Rectal smooth muscle tissue (tissue), 1 donor: ENCODE results near the gene EXOC3L2.

Experiments used
- H3K27ac ChIP-seq: one replicate; pipeline ENCODE4 v1.7.0; 2013; ENCODE audit warnings: low read depth, low read length, inconsistent platforms
- H3K27me3 ChIP-seq: one replicate; pipeline ENCODE4 v1.7.0; 2013; ENCODE audit warnings: low read length; ENCODE audit not compliant: control insufficient read depth, insufficient read depth
- H3K36me3 ChIP-seq: one replicate; pipeline ENCODE4 v1.7.0; 2013; ENCODE audit warnings: low read length; ENCODE audit not compliant: control insufficient read depth, insufficient read depth
- H3K4me1 ChIP-seq: one replicate; pipeline ENCODE4 v1.7.0; 2013; ENCODE audit warnings: low read length; ENCODE audit not compliant: control insufficient read depth, insufficient read depth
- H3K4me3 ChIP-seq: one replicate; pipeline ENCODE4 v1.7.0; 2013; ENCODE audit warnings: low read length
- H3K9ac ChIP-seq: one replicate; pipeline ENCODE4 v1.7.0; 2013; ENCODE audit warnings: low read length

The EXOC3L2 gene

GRCh38 chr19:45251452-45252354 is 6.5 kb upstream of the EXOC3L2 start:
- Histone ChIP-seq H3K4me1 (peaks cover 2% of the 10 kb centered on the region), H3K27ac (no peak overlapping the region), H3K9ac (peak overlapping the region; percentile 45), H3K4me3 (peak overlapping the region; percentile 79), H3K36me3 (no peaks in the 10 kb centered on the region), H3K27me3 (no peaks in the 10 kb centered on the region)

- Histone ChIP-seq H3K27me3 (no peaks in the 10 kb centered on the region), H3K36me3 (no peaks in the 10 kb centered on the region), H3K27ac (peak within 1 kb of the TSS; percentile 45), H3K4me1 (peaks cover 2% of the 10 kb centered on the region), H3K4me3 (peak within 1 kb of the TSS; percentile 84), H3K9ac (peak within 1 kb of the TSS; percentile 45)
Observed at GRCh38 chr19:45250832-45251451, 5.7 kb upstream of the EXOC3L2 start, which contains the start of gene MARK4. Gene MARK4 (plus strand): TSS chr19:45251271. CDS start chr19:45251589, 318 bp downstream.

- Histone ChIP-seq H3K4me3 (peak overlapping the region; percentile 84), H3K36me3 (no peaks in the 10 kb centered on the region), H3K27ac (no peak overlapping the region), H3K9ac (no peak overlapping the region), H3K4me1 (peaks cover 2% of the 10 kb centered on the region), H3K27me3 (no peaks in the 10 kb centered on the region)
Observed at GRCh38 chr19:45250216-45250831, 5.1 kb upstream of the EXOC3L2 start.

GRCh38 chr19:45249261-45250033 is 4.2 kb upstream of the EXOC3L2 start:
- no peak overlapping the region for H3K4me3 ChIP-seq
- no peak overlapping the region for H3K9ac ChIP-seq
- H3K4me1 ChIP-seq, result peaks cover 2% of the 10 kb centered on the region
- no peaks in the 10 kb centered on the region for H3K27me3 ChIP-seq
- H3K27ac ChIP-seq, result no peak overlapping the region
- no peaks in the 10 kb centered on the region for H3K36me3 ChIP-seq

- Histone ChIP-seq H3K4me1 (peaks cover 2% of the 10 kb centered on the region), H3K27me3 (no peaks in the 10 kb centered on the region), H3K4me3 (no peak overlapping the region), H3K36me3 (no peaks in the 10 kb centered on the region), H3K9ac (no peak overlapping the region), H3K27ac (no peak overlapping the region)
Observed at GRCh38 chr19:45247136-45247535, 1.9 kb upstream of the EXOC3L2 start.

- no peaks in the 10 kb centered on the region for H3K27me3 ChIP-seq
- no peak overlapping the region for H3K27ac ChIP-seq
- H3K4me3 ChIP-seq, result no peak overlapping the region
- H3K9ac ChIP-seq, result no peak overlapping the region
- no peaks in the 10 kb centered on the region for H3K36me3 ChIP-seq
- H3K4me1 ChIP-seq, result peaks cover 2% of the 10 kb centered on the region
Observed at GRCh38 chr19:45245826-45246225, 619 bp upstream of the EXOC3L2 start.

GRCh38 chr19:45244133-45244794 is 943 bp downstream of the EXOC3L2 start:
- Histone ChIP-seq H3K27ac (no peak overlapping the region), H3K9ac (no peak overlapping the region), H3K27me3 (no peaks in the 10 kb centered on the region), H3K4me1 (no peaks in the 10 kb centered on the region), H3K4me3 (no peak overlapping the region), H3K36me3 (no peaks in the 10 kb centered on the region)

- H3K27ac ChIP-seq, result no peak overlapping the region
- no peaks in the 10 kb centered on the region for H3K36me3 ChIP-seq
- H3K27me3 ChIP-seq, result no peaks in the 10 kb centered on the region
- no peaks in the 10 kb centered on the region for H3K4me1 ChIP-seq
- no peak overlapping the region for H3K4me3 ChIP-seq
- H3K9ac ChIP-seq, result no peak overlapping the region
Observed at GRCh38 chr19:45243144-45243732, 2.0 kb downstream of the EXOC3L2 start.

GRCh38 chr19:45238556-45238955 is 6.7 kb downstream of the EXOC3L2 start:
- Histone ChIP-seq H3K9ac (no peak overlapping the region), H3K4me1 (no peaks in the 10 kb centered on the region), H3K27ac (no peak overlapping the region), H3K36me3 (no peaks in the 10 kb centered on the region), H3K4me3 (no peak overlapping the region), H3K27me3 (peaks cover 11% of the 10 kb centered on the region)

- Histone ChIP-seq H3K9ac (no peak overlapping the region), H3K4me3 (no peak overlapping the region), H3K27ac (no peak overlapping the region), H3K36me3 (no peaks in the 10 kb centered on the region), H3K27me3 (peaks cover 14% of the 10 kb centered on the region), H3K4me1 (no peaks in the 10 kb centered on the region)
Observed at GRCh38 chr19:45235485-45235884, 9.7 kb downstream of the EXOC3L2 start.

- H3K4me1 ChIP-seq, result no peaks in the 10 kb centered on the region
- H3K27ac ChIP-seq, result no peak overlapping the region
- H3K4me3 ChIP-seq, result no peak overlapping the region
- no peaks in the 10 kb centered on the region for H3K36me3 ChIP-seq
- H3K27me3 ChIP-seq, result peaks cover 14% of the 10 kb centered on the region
- H3K9ac ChIP-seq, result no peak overlapping the region
Observed at GRCh38 chr19:45234089-45234869, 10.9 kb downstream of the EXOC3L2 start.
